Vagina (tissue), 2 donors: ENCODE results near the gene MCUR1. TPM values are rescaled to one million over a fixed set of nuclear protein-coding genes. Genes with fewer than 3 reads are reported as not detected.
"Not testable (repeated sequence)": the region's sequence is repeated elsewhere in the genome, so short reads cannot be mapped to it uniquely, and the experiment has no call there.

Experiments used
- DNase-seq, 2 donors: peaks; one replicate each; pipeline ENCODE4 v3.0.0-alpha.2; 2017; ENCODE audit errors: extremely low spot score in 2 of 2
- H3K27ac ChIP-seq: fragments of 200-600 bp; sonication (generic); one replicate; pipeline ENCODE4 v1.5.1; 2019
- H3K27me3 ChIP-seq: fragments of 200-600 bp; sonication (generic); one replicate; pipeline ENCODE4 v1.5.1; 2019
- H3K36me3 ChIP-seq, 2 donors: fragments of 200-600 bp; sonication (generic); one replicate each; pipeline ENCODE4 v1.5.1; 2017 to 2019
- H3K4me1 ChIP-seq: fragments of 200-600 bp; sonication (generic); one replicate; pipeline ENCODE4 v1.5.1; 2019
- H3K4me3 ChIP-seq, 2 donors: fragments of 200-600 bp; sonication (generic); 1 replicate in 1 of 2; 2 replicates in 1 of 2; pipeline ENCODE4 v1.5.1; 2016 to 2019
- H3K9me3 ChIP-seq: fragments of 200-600 bp; sonication (generic); one replicate; pipeline ENCODE4 v1.5.1; 2019
- CTCF ChIP-seq, 3 experiments: fragments of 450-650 bp in 2 of 3; fragments of 200-600 bp in 1 of 3; sonication (generic) in 1 of 3; IDR thresholded peaks; one replicate each; pipeline ENCODE4 v1.5.1; 2017 to 2019; ENCODE audit warnings: antibody characterized with exemption in 3 of 3, mild to moderate bottlenecking in 2 of 3, moderate library complexity in 2 of 3
- POLR2A ChIP-seq, 2 donors: fragments of 450-650 bp; IDR thresholded peaks; one replicate each; pipeline ENCODE4 v1.6.1; 2017; ENCODE audit warnings: antibody characterized with exemption in 2 of 2, mild to moderate bottlenecking in 2 of 2, moderate library complexity in 2 of 2
- POLR2AphosphoS5 ChIP-seq, 2 donors: sonication (generic); formaldehyde crosslinking; IDR thresholded peaks; one replicate each; pipeline ENCODE4 v1.9.0; 2017; ENCODE audit warnings: antibody characterized with exemption in 2 of 2, mild to moderate bottlenecking in 2 of 2, low read depth in 1 of 2; ENCODE audit not compliant: insufficient read depth in 1 of 2
- intact Hi-C: fragments of 100-400 bp; cut with DNase I; formaldehyde crosslinking; loops from one replicate; pipeline ENCODE4 v1.15.1; 2023
- total RNA-seq: library from RNA; depleted of rRNA; stranded (reverse); fragments of >200 nt; gene quantifications from one replicate; pipeline ENCODE4 v1.2.3, GENCODE V29; 2016

The MCUR1 gene
- total RNA-seq, 1 donor from 2014 or later: 15.0 TPM

- DNase-seq: no peak
- intact Hi-C loops: no loop called here
- Histone ChIP-seq H3K27me3 (no peaks in the 10 kb centered on the region), H3K4me3 (no peak overlapping the region), H3K4me1 (no peaks in the 10 kb centered on the region), H3K9me3 (no peaks in the 10 kb centered on the region), H3K27ac (no peak overlapping the region), H3K36me3 (no peaks in the 10 kb centered on the region)
- TF ChIP-seq POLR2A (IDR thresholded peaks at IDR 0.05) (no peak), CTCF (IDR thresholded peaks at IDR 0.05) (no peak), POLR2AphosphoS5 (IDR thresholded peaks at IDR 0.05; ENCODE audit: insufficient read depth in 1 of 2, low read depth in 1 of 2) (no peak)
Measured at GRCh38 chr6:13776602-13777001, 37.8 kb downstream of the MCUR1 start.

GRCh38 chr6:13775466-13775865 is 38.9 kb downstream of the MCUR1 start:
- intact Hi-C loops: not testable (repeated sequence)

GRCh38 chr6:13772358-13773030 is 41.9 kb downstream of the MCUR1 start:
- DNase-seq, H3K4me3 ChIP-seq, H3K27me3 ChIP-seq, H3K4me1 ChIP-seq, intact Hi-C loops, H3K36me3 ChIP-seq, H3K9me3 ChIP-seq, H3K27ac ChIP-seq: not testable (repeated sequence)

More at GRCh38 chr6:13775466-13775865, 38.9 kb downstream of the MCUR1 start:
- not testable (repeated sequence) for H3K36me3 ChIP-seq, H3K27me3 ChIP-seq, DNase-seq, H3K4me1 ChIP-seq, H3K9me3 ChIP-seq, H3K27ac ChIP-seq, H3K4me3 ChIP-seq

GRCh38 chr6:13769655-13770053 is 44.7 kb downstream of the MCUR1 start:
- no peak overlapping the region for H3K4me3 ChIP-seq
- intact Hi-C loops: no loop called here
- H3K9me3 ChIP-seq: no peaks in the 10 kb centered on the region
- DNase-seq: no peak
- no peaks in the 10 kb centered on the region for H3K36me3 ChIP-seq
- peaks cover 23% of the 10 kb centered on the region for H3K4me1 ChIP-seq
- no peaks in the 10 kb centered on the region for H3K27me3 ChIP-seq
- H3K27ac ChIP-seq: no peak overlapping the region
- TF ChIP-seq POLR2A (IDR thresholded peaks at IDR 0.05) (no peak), CTCF (IDR thresholded peaks at IDR 0.05) (peak in 1 of 3 experiments; percentile 11)

GRCh38 chr6:13769034-13769654 is 45.2 kb downstream of the MCUR1 start:
- Histone ChIP-seq H3K4me3 (no peak overlapping the region), H3K9me3 (no peaks in the 10 kb centered on the region), H3K27ac (no peak overlapping the region), H3K27me3 (no peaks in the 10 kb centered on the region), H3K4me1 (peaks cover 23% of the 10 kb centered on the region), H3K36me3 (no peaks in the 10 kb centered on the region)
- intact Hi-C loops: no loop called here
- DNase-seq: no peak
- TF ChIP-seq POLR2AphosphoS5 (IDR thresholded peaks at IDR 0.05; ENCODE audit: insufficient read depth in 1 of 2, low read depth in 1 of 2): no peak
- no peak for TF ChIP-seq POLR2A (IDR thresholded peaks at IDR 0.05)
- no peak for TF ChIP-seq CTCF (IDR thresholded peaks at IDR 0.05)

- intact Hi-C loops: no loop called here
- Histone ChIP-seq H3K4me1 (peaks cover 42% of the 10 kb centered on the region), H3K27me3 (no peaks in the 10 kb centered on the region), H3K4me3 (peak overlapping the region; percentile 37 to 43), H3K27ac (peak overlapping the region; percentile 72), H3K36me3 (no peaks in the 10 kb centered on the region), H3K9me3 (no peaks in the 10 kb centered on the region)
- DNase-seq: no peak
- TF ChIP-seq CTCF (IDR thresholded peaks at IDR 0.05) (peak in 1 of 3 experiments; percentile 22), POLR2A (IDR thresholded peaks at IDR 0.05) (no peak), POLR2AphosphoS5 (IDR thresholded peaks at IDR 0.05; ENCODE audit: insufficient read depth in 1 of 2, low read depth in 1 of 2) (peak in 1 of 2 donors; percentile 63)
Measured at GRCh38 chr6:13767121-13767808, 47.1 kb downstream of the MCUR1 start.
